ENCODE measurements around the gene GLUL.

The GLUL gene

GRCh38 chr1:182350839-182351238, 40.8 kb downstream of the GLUL start:
- ATAC-seq, result no peak
- no peak for TF ChIP-seq ARNTL (CRISPR knock-in tag; IDR thresholded peaks at IDR 0.05; ENCODE audit: borderline replicate concordance, low read depth)
- TF ChIP-seq ZNF565 (CRISPR knock-in tag; conservative IDR thresholded peaks at IDR 0.05; ENCODE audit: low read depth), result no peak
- no peak for TF ChIP-seq ESRRG (CRISPR knock-in tag; IDR thresholded peaks at IDR 0.05)
- TF ChIP-seq RARB (CRISPR knock-in tag; IDR thresholded peaks at IDR 0.05), result no peak
- no peak for TF ChIP-seq TSHZ2 (CRISPR knock-in tag; IDR thresholded peaks at IDR 0.05)

DNA sequence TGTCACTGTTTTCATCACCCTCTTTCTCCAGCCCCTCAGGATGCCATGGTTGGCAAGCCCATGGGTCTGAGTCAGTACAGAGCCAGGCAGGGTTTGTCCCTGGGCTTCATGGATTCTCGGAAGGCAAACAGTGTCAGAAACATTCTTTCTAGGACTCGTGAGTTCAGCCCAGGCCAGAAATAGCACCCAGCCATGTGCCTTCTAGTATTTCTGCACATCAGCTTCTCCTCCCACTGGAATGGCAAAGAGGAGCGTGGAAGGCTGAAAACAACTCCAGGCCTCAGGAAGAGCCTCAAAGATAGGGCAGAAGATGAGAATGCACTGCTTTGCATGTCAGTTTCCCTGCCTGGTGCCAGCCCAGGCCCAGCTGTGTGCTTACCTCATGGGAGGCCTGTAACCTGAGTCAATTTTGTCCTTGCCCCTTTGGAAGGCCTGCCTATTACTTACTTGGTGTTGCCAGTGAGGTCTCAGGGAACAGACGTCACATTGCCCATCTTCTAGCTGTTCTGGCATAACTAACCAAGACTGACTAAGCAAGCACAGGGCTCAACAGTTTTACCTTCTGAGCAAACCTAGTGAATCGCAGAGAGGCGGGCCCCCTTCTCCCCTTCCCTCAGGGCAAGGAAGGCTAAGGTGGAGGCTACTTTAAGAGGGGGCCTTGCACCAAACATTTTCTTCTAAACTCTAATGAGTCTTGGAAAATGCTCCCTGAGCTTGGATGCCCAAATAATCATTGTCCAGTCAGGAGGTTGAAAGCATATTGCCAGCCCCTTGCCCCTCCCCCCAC, 42.4 kb downstream of the GLUL start:
- ATAC-seq, result no peak; the same call in 2 of the 3 replicates
- TF ChIP-seq ISL1 (CRISPR knock-in tag; IDR thresholded peaks at IDR 0.05) (no peak), CSDC2 (CRISPR knock-in tag; IDR thresholded peaks at IDR 0.05) (no peak), TSHZ2 (CRISPR knock-in tag; IDR thresholded peaks at IDR 0.05) (no peak), ZNF8 (CRISPR knock-in tag; IDR thresholded peaks at IDR 0.05) (no peak), CSRNP3 (CRISPR knock-in tag; IDR thresholded peaks at IDR 0.05) (no peak), OSR1 (CRISPR knock-in tag; IDR thresholded peaks at IDR 0.05) (no peak), SNAI2 (CRISPR knock-in tag; IDR thresholded peaks at IDR 0.05) (no peak), TOX (CRISPR knock-in tag; IDR thresholded peaks at IDR 0.05; ENCODE audit: borderline replicate concordance) (no peak), GLIS3 (CRISPR knock-in tag; IDR thresholded peaks at IDR 0.05) (no peak), ZC3H10 (CRISPR knock-in tag; IDR thresholded peaks at IDR 0.05) (no peak), ZFP30 (CRISPR knock-in tag; IDR thresholded peaks at IDR 0.05) (no peak), ZNF70 (CRISPR knock-in tag; IDR thresholded peaks at IDR 0.05) (no peak), TCF4 (CRISPR knock-in tag; IDR thresholded peaks at IDR 0.05; ENCODE audit: borderline replicate concordance) (no peak), PPARA (CRISPR knock-in tag; IDR thresholded peaks at IDR 0.05; ENCODE audit: borderline replicate concordance) (no peak), RARB (CRISPR knock-in tag; IDR thresholded peaks at IDR 0.05) (no peak), PATZ1 (CRISPR knock-in tag; IDR thresholded peaks at IDR 0.05; ENCODE audit: borderline replicate concordance) (no peak), ARNTL (CRISPR knock-in tag; IDR thresholded peaks at IDR 0.05; ENCODE audit: borderline replicate concordance, low read depth) (no peak)
- TF ChIP-seq, protein P1, sequence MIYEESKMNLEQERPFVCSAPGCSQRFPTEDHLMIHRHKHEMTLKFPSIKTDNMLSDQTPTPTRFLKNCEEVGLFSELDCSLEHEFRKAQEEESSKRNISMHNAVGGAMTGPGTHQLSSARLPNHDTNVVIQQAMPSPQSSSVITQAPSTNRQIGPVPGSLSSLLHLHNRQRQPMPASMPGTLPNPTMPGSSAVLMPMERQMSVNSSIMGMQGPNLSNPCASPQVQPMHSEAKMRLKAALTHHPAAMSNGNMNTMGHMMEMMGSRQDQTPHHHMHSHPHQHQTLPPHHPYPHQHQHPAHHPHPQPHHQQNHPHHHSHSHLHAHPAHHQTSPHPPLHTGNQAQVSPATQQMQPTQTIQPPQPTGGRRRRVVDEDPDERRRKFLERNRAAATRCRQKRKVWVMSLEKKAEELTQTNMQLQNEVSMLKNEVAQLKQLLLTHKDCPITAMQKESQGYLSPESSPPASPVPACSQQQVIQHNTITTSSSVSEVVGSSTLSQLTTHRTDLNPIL (CRISPR knock-in tag; IDR thresholded peaks at IDR 0.05; ENCODE audit: low read depth), result no peak
